Activated gamma-delta T cell (primary cell): ENCODE data around the gene PARD3.
"Not testable (repeated sequence)": the region's sequence is repeated elsewhere in the genome, so short reads cannot be mapped to it uniquely, and the experiment has no call there.

Experiments
- DNase-seq: peaks from one replicate; lab custom pipeline; 2025; lab: John Stamatoyannopoulos, UW

The PARD3 gene

GRCh38 chr10:34797155-34797554, 17.9 kb downstream of the PARD3 start:
- DNase-seq: no peak

DNA sequence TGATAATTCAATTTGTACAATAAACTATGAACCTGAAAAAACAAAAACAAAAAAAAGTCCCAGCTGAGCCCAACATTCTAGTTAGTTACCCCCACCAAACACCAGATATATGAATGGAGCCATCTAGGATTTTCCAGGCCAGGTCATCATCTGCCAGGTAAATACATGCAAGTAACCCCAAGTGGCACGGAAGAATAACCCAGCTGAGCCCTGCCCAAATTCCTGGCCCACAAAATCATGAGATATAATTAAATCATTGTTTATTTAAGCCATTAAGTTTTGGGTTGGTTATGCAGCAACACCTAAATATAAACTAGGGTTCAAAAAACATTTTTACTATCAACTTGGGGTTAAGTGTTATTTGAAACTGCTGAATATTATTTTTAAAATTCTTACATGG, 19.0 kb downstream of the PARD3 start:
- no peak for DNase-seq

DNA sequence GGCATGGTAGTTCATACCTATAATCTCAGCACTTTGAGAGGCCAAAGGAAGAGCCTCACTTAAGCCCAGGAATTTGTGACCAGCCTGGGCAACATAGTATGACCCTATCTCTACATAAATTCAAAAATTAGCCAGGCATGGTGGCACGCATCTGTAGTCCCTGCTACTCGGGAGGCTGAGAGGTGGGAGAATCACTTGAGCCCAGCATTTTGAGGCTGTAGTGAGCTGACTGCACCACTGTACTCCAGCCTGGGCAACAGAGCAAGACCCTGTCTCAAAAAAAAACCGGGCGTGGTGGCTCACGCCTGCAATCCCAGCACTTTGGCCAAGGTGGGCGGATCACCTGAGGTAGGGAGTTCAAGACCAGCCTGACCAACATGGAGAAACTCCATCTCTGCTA, 19.8 kb downstream of the PARD3 start:
- DNase-seq: no peak

GRCh38 chr10:34794835-34795234, 20.3 kb downstream of the PARD3 start:
- no peak for DNase-seq

- DNase-seq: not testable (repeated sequence)
Measured at GRCh38 chr10:34793581-34793980, 21.5 kb downstream of the PARD3 start.

- no peak for DNase-seq
Measured at GRCh38 chr10:34792881-34793280, 22.2 kb downstream of the PARD3 start.

DNA sequence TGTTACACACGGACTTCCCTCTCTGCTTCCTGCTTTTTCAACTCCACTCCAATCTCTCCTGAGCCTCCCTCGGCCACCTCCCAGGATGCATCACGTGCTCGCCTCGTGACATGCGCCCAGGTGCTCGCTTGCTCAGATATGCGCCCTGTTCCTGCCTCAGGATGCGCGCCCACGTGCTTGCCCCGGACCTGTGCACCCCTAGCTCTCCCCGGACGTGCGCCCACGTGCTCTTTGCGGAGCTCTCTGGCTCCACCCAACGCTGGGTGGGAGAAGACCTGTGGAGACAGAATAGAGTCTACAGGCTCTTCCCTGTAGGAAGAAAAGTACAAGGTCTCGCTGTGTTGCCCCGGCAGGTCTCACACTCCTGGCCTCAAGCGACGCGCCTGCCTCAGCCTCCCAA, 23.1 kb downstream of the PARD3 start:
- no peak for DNase-seq

DNA sequence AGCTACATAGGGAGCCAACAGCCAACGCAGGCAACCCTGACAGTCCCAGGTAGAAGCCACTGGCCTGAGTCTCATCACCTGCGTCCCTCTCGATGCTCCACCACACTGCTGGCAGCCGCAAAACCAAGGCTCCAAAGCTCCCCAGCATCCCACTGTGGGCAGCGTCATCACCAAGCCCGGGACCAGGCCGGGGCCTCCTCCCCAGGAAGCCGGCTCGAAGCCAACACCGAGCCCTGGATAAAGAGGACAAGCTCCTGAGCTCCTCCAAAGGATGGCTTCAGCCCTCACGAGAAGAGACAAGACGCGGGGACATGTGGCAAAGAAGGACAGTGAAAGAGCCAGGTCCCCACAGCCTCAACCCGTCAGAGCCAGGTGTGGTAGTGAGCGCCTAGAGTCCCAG, 23.9 kb downstream of the PARD3 start:
- no peak for DNase-seq

GRCh38 chr10:34789966-34790506, 25.1 kb downstream of the PARD3 start:
- no peak for DNase-seq

- DNase-seq: no peak
Measured at GRCh38 chr10:34786464-34786863, 28.6 kb downstream of the PARD3 start.

- no peak for DNase-seq
Measured at GRCh38 chr10:34781711-34782110, 33.4 kb downstream of the PARD3 start.

DNA sequence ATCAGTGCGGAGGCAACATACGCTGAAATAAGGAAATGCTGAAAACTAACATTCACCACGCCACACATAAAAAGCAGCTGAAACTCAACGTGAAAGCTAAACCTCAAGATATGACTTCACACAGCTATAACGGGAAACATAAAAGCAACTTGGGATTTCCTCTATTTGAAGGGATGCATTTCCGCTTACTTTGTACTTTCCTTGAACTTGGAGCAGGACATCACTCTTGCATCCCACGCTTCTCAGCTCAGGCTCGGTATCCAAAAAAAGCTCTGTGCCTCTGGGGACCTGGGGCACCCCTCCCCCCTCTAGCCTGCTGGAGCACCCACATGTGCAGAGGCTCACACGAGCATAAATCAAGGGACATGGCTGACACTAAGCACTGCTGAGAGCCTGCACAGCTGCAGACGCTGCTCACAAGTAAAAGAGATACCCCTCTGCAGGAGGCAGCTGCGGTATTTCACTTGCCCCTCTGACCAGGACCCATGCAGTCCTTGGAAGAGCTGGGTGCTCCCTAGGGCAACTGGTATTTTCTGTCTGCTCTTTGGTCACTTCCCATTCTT, 34.2 kb downstream of the PARD3 start:
- DNase-seq: no peak

DNA sequence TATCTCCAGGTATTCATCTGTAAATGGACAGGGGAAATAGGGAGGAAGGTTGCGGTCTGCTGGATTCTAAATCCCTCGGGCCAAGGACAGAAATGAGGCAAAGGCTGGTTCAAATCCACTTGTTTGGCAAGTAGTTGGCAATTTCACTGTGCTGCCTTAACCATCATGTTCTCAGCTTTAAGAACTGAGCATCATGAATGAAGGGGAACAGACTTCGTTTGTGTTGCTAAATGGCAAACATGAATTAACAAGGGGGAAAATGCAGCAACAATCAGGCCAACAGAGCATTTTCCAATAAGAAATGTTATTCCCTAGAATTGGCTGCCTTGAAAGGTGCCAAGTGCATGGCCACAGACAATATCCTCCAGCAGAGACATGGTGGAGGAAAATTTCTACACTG, 36.9 kb downstream of the PARD3 start:
- DNase-seq: no peak

DNA sequence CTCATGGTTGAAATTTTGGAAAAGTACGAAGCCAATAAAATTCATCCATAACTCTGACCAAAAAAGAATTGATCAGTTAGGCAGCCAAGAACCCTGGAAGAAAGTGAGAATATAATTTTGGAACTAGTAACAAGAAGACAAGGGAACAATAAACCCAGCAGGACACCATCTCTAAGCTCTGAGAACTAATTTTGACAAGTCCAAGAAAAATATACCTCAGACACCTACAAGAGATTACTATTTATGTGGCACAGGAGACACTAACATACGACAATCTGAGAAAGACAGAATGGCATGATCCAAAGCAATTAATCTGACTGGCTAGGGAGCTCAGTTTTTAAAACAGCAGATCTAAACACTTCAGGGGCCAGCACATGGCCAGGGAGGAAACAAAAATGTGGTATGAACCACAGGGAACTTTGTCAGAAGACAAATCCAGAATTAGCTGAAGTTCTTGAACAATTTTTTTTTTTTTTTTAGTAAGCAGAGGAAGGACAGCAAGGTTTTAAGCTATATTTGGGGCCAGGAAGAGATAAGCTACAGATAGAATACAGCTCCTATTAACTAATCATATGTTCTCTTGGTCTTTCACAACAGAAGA, 38.9 kb downstream of the PARD3 start:
- DNase-seq: no peak

DNA sequence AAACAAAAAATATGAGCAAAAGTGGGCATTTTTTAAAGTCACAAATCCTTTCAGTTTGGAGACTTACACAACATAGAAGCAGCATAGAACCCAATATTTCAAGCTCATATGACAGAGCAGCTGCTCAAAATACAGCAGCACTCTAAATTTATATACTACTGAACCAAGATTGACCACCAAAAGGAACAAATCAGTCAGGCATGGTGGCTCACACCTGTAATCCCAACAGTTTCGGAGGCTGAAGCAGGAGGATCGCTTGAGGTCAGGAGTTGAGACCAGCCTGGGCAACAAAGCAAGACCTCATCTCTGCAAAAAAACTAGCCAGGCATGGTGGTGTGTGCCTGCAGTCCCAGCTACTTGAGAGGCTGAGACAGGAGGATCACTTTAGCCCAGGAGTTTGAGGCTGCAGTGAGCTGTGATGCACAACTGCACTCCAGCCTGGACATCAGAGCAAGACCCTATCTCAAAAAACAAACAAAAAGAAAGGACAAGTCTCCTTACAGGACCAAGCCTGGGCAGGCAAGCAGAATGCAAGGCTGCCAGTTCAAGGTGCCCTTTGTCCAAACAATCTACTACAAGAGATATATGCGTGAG, 40.0 kb downstream of the PARD3 start:
- no peak for DNase-seq

GRCh38 chr10:34773636-34774630, 41.2 kb downstream of the PARD3 start:
- DNase-seq: no peak

GRCh38 chr10:34771525-34771924, 43.6 kb downstream of the PARD3 start:
- no peak for DNase-seq

- DNase-seq: no peak
Measured at GRCh38 chr10:34771106-34771505, 44.0 kb downstream of the PARD3 start.

DNA sequence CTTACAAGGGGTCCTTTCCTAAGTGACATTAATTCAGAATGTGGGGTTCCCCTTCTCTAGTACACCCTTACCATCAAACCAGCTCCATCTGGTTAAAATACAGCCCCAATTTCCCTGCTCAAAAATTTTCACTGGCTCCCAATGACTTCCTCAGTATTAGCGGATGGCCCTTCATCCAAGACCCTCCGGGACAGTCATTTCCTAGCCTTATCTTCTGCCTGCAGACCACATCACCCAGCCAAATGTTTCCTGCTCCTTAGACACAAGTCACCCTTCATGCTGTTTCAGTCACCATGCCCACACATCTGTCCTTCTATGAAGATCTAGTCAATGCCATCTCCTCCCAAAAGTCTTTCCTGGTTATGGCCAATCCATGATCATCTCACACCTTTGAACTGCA, 45.2 kb downstream of the PARD3 start:
- DNase-seq: no peak

- DNase-seq: no peak
Measured at GRCh38 chr10:34768972-34769330, 46.1 kb downstream of the PARD3 start.

DNA sequence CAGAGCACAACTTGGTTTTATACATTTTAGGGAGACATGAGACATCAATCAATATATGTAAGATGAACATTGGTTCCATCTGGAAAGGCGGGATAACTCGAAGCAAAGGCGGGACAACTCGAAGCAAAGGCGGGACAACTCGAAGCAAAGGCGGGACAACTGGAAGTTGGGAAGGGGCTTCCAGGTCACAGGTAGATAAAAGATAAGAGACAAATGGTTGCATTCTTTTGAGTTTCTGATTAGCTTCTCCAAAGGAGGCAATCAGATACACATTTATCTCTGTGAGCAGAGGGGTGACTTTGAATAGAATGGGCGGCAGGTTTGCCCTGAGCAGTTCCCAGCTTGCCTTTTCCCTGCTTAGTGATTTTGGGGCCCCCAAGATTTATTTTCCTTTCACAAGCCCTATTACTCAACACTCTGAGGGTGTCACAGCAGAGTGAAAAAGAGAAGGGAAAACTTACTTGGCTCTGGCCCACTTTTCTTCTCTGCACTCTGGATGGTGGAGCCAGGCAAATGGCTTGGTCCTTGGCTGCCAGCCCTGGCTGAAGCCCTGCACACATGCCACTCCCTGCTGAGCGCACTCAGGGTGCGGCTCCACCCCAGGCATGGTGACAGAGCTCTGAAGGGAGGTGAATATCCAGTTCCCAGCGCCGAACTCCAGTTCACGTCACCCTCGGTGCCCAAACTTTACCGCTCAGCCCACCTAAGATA, 46.7 kb downstream of the PARD3 start:
- DNase-seq: no peak
